Trophoblast cell (in vitro differentiated cells and primary cell): ENCODE results near the gene SAXO1.
"Not testable (repeated sequence)": the region's sequence is repeated elsewhere in the genome, so short reads cannot be mapped to it uniquely, and the experiment has no call there.

Experiments used
- DNase-seq, 2 donors: peaks; one replicate each; pipeline ENCODE4 v3.0.0-alpha.2; 2016
- H2AFZ ChIP-seq: 2 replicates; pipeline ENCODE4 v1.6.1; 2013; ENCODE audit warnings: low read length, moderate library complexity, mild to moderate bottlenecking; ENCODE audit not compliant: insufficient read depth, poor library complexity
- H2AK5ac ChIP-seq: 2 replicates; pipeline ENCODE4 v1.6.1; 2013; ENCODE audit warnings: mild to moderate bottlenecking, low read length
- H2BK120ac ChIP-seq: 2 replicates; pipeline ENCODE4 v1.6.1; 2013; ENCODE audit warnings: low read length, mild to moderate bottlenecking, moderate library complexity; ENCODE audit not compliant: insufficient read depth, poor library complexity
- H2BK12ac ChIP-seq: 2 replicates; pipeline ENCODE4 v1.6.1; 2013; ENCODE audit warnings: mild to moderate bottlenecking, low read length, moderate library complexity
- H2BK5ac ChIP-seq: 2 replicates; pipeline ENCODE4 v1.6.1; 2013; ENCODE audit warnings: low read length, low read depth, moderate library complexity, mild to moderate bottlenecking; ENCODE audit not compliant: poor library complexity
- H3K14ac ChIP-seq: 2 replicates; pipeline ENCODE4 v1.6.1; 2013; ENCODE audit warnings: mild to moderate bottlenecking, low read length
- H3K18ac ChIP-seq: 2 replicates; pipeline ENCODE4 v1.6.1; 2013; ENCODE audit warnings: mild to moderate bottlenecking, low read length
- H3K23ac ChIP-seq: 2 replicates; pipeline ENCODE4 v1.6.1; 2013; ENCODE audit warnings: low read length
- H3K27ac ChIP-seq: 2 replicates; pipeline ENCODE4 v1.5.1; 2013; ENCODE audit warnings: low read depth, mild to moderate bottlenecking, inconsistent platforms, low read length, moderate library complexity
- H3K27me3 ChIP-seq: 2 replicates; pipeline ENCODE4 v1.6.1; 2013; ENCODE audit warnings: inconsistent platforms, mild to moderate bottlenecking, low read length, moderate library complexity; ENCODE audit not compliant: insufficient read depth
- H3K36me3 ChIP-seq, 2 experiments: 1 replicate in 1 of 2; 2 replicates in 1 of 2; pipeline ENCODE4 v1.6.1; 2013; ENCODE audit warnings: low read length in 2 of 2, mild to moderate bottlenecking in 2 of 2, moderate library complexity in 1 of 2; ENCODE audit not compliant: insufficient read depth in 2 of 2, control insufficient read depth in 1 of 2
- H3K4ac ChIP-seq: 2 replicates; pipeline ENCODE4 v1.6.1; 2013; ENCODE audit warnings: low read depth, mild to moderate bottlenecking, low read length, moderate library complexity
- H3K4me1 ChIP-seq, 2 experiments: 1 replicate in 1 of 2; 2 replicates in 1 of 2; pipeline ENCODE4 v1.6.1; 2013; ENCODE audit warnings: low read length in 2 of 2, mild to moderate bottlenecking in 2 of 2, moderate library complexity in 1 of 2; ENCODE audit not compliant: insufficient read depth in 2 of 2, control insufficient read depth in 1 of 2
- H3K4me2 ChIP-seq: 2 replicates; pipeline ENCODE4 v1.6.1; 2013; ENCODE audit warnings: inconsistent platforms, mild to moderate bottlenecking, low read length, moderate library complexity
- H3K4me3 ChIP-seq: 2 replicates; pipeline ENCODE4 v1.5.1; 2013; ENCODE audit warnings: mild to moderate bottlenecking, low read depth, low read length, inconsistent platforms
- H3K79me1 ChIP-seq: one replicate; pipeline ENCODE4 v1.6.1; 2013; ENCODE audit warnings: low read length
- H3K79me2 ChIP-seq: 2 replicates; pipeline ENCODE4 v1.6.1; 2013; ENCODE audit warnings: low read length, mild to moderate bottlenecking; ENCODE audit not compliant: control insufficient read depth, insufficient read depth, poor library complexity
- H3K9ac ChIP-seq: 2 replicates; pipeline ENCODE4 v1.6.1; 2013; ENCODE audit warnings: mild to moderate bottlenecking, low read length
- H3K9me3 ChIP-seq: 2 replicates; pipeline ENCODE4 v1.6.1; 2013; ENCODE audit warnings: low read depth, mild to moderate bottlenecking, control low read depth, inconsistent platforms, low read length; ENCODE audit not compliant: insufficient read depth
- H4K12ac ChIP-seq: 2 replicates; pipeline ENCODE4 v1.6.1; 2013; ENCODE audit warnings: low read depth, mild to moderate bottlenecking, low read length, moderate library complexity
- H4K8ac ChIP-seq: 2 replicates; pipeline ENCODE4 v1.6.1; 2013; ENCODE audit warnings: low read depth, mild to moderate bottlenecking, low read length, moderate library complexity
- H4K91ac ChIP-seq: one replicate; pipeline ENCODE4 v1.6.1; 2013; ENCODE audit warnings: low read depth, mild to moderate bottlenecking, low read length, moderate library complexity
- WGBS: extraction: QIAGEN DNeasy Blood & Tissue Kit; methylation state at CpG from one replicate; pipeline ENCODE4 v1.1.7; 2013; ENCODE audit warnings: missing lambda C conversion rate; ENCODE audit not compliant: insufficient read length, insufficient coverage; ENCODE audit errors: extremely low coverage; 5-methylcytosine and 5-hydroxymethylcytosine counted together

Gene SAXO1

GRCh38 chr9:19021649-19022048 lies 11.4 kb downstream of the SAXO1 start:
- not testable (repeated sequence) for H3K18ac ChIP-seq, H2BK12ac ChIP-seq, H3K4ac ChIP-seq, H3K14ac ChIP-seq, H3K4me3 ChIP-seq, H4K91ac ChIP-seq, H3K36me3 ChIP-seq, DNase-seq, H2BK5ac ChIP-seq, H2AK5ac ChIP-seq, H3K23ac ChIP-seq, H3K27ac ChIP-seq, H3K4me1 ChIP-seq, H2BK120ac ChIP-seq, H4K8ac ChIP-seq, H3K79me2 ChIP-seq, H3K4me2 ChIP-seq, H4K12ac ChIP-seq, H3K9me3 ChIP-seq, H3K79me1 ChIP-seq, H3K27me3 ChIP-seq, H3K9ac ChIP-seq, H2AFZ ChIP-seq
- no CpG with 5 or more reads among the region's 2 CpGs for WGBS

GRCh38 chr9:19020886-19021455 lies 12.0 kb downstream of the SAXO1 start:
- Histone ChIP-seq H3K36me3 (no peaks in the 10 kb centered on the region), H3K79me1 (no peaks in the 10 kb centered on the region), H2AFZ (no peak overlapping the region), H3K18ac (no peak overlapping the region), H2BK5ac (no peak overlapping the region), H3K27ac (no peak overlapping the region), H3K9ac (no peak overlapping the region), H3K23ac (no peak overlapping the region), H3K4me2 (no peak overlapping the region), H3K4me3 (no peak overlapping the region), H3K4ac (no peak overlapping the region), H4K8ac (no peak overlapping the region), H3K79me2 (no peaks in the 10 kb centered on the region), H2AK5ac (no peak overlapping the region), H4K91ac (no peak overlapping the region), H3K27me3 (no peaks in the 10 kb centered on the region), H2BK12ac (no peak overlapping the region), H2BK120ac (no peak overlapping the region), H3K14ac (no peak overlapping the region), H4K12ac (no peak overlapping the region), H3K4me1 (no peaks in the 10 kb centered on the region), H3K9me3 (no peaks in the 10 kb centered on the region)
- no CpG with 5 or more reads among the region's 3 CpGs for WGBS
- no peak for DNase-seq

GRCh38 chr9:19018201-19018600 lies 14.8 kb downstream of the SAXO1 start:
- Histone ChIP-seq H3K18ac (no peak overlapping the region), H2BK12ac (no peak overlapping the region), H2BK120ac (no peak overlapping the region), H3K23ac (no peak overlapping the region), H3K79me2 (no peaks in the 10 kb centered on the region), H3K4ac (no peak overlapping the region), H3K27ac (no peak overlapping the region), H4K12ac (no peak overlapping the region), H3K9ac (no peak overlapping the region), H3K4me3 (no peak overlapping the region), H2AFZ (no peak overlapping the region), H3K36me3 (no peaks in the 10 kb centered on the region), H3K4me1 (no peaks in the 10 kb centered on the region), H3K9me3 (no peaks in the 10 kb centered on the region), H4K8ac (no peak overlapping the region), H2BK5ac (no peak overlapping the region), H2AK5ac (no peak overlapping the region), H3K14ac (no peak overlapping the region), H3K27me3 (no peaks in the 10 kb centered on the region), H3K79me1 (no peaks in the 10 kb centered on the region), H3K4me2 (no peak overlapping the region), H4K91ac (no peak overlapping the region)
- WGBS, result no CpG with 5 or more reads among the region's 4 CpGs
- DNase-seq, result no peak

- Histone ChIP-seq H3K27me3 (no peaks in the 10 kb centered on the region), H2BK5ac (no peak overlapping the region)
Observed at GRCh38 chr9:19009391-19009965, 23.5 kb downstream of the SAXO1 start.

More at GRCh38 chr9:19009391-19009965, 23.5 kb downstream of the SAXO1 start:
- Histone ChIP-seq H3K36me3 (no peaks in the 10 kb centered on the region), H3K4me1 (no peaks in the 10 kb centered on the region), H3K79me2 (no peaks in the 10 kb centered on the region), H2BK12ac (no peak overlapping the region), H3K4me3 (no peak overlapping the region), H3K79me1 (no peaks in the 10 kb centered on the region), H3K23ac (no peak overlapping the region), H2AFZ (no peak overlapping the region), H3K9me3 (peaks cover 1% of the 10 kb centered on the region), H3K9ac (no peak overlapping the region), H3K4me2 (no peak overlapping the region), H3K27ac (no peak overlapping the region), H3K14ac (no peak overlapping the region), H3K18ac (no peak overlapping the region), H4K91ac (no peak overlapping the region), H2BK120ac (no peak overlapping the region), H3K4ac (no peak overlapping the region), H2AK5ac (no peak overlapping the region), H4K12ac (no peak overlapping the region), H4K8ac (no peak overlapping the region)
- no peak for DNase-seq
- no CpG with 5 or more reads among the region's 5 CpGs for WGBS
